HepG2 (cell line): ENCODE results near the gene CD101. TPM values are rescaled to one million over a fixed set of nuclear protein-coding genes. Genes with fewer than 3 reads are reported as not detected.

ENCODE experiments used
- ATAC-seq: fragments of 200-7000 bp; cut with Tn5 transposase; 3 replicates; pipeline ENCODE4 v1.9.1; 2020; ENCODE audit warnings: mild to moderate bottlenecking, moderate library complexity
- BruUV-seq: library from RNA; stranded (reverse); fragments of 400-500 nt; replicated peaks from 2 replicates; lab custom pipeline; 2021; lab: Mats Ljungman, UMichigan
- CTCF ChIA-PET: fragments of 300-600 bp; formaldehyde crosslinking; extraction: SDS; loops from one replicate; lab custom pipeline; 2021; ENCODE audit warnings: low total read pairs, inconsistent platforms, low intra/inter-chr PET ratio; lab: Yijun Ruan, JAX
- POLR2A ChIA-PET: fragments of 350-600 bp; sonication (Branson Sonifier 250); formaldehyde crosslinking; loops from one replicate; lab custom pipeline; 2020; ENCODE audit warnings: antibody characterized with exemption, inconsistent platforms; lab: Yijun Ruan, JAX
- DNase-seq: peaks from one replicate; pipeline ENCODE4 v3.0.0-alpha.2; 2015; ENCODE audit warnings: low spot score
- FAIRE-seq: peaks from 3 replicates; lab custom pipeline; 2011; peaks lifted over from hg19 to GRCh38; lab: Jason Lieb, UNC
- H2AFZ ChIP-seq: one replicate; pipeline ENCODE4 v1.6.1; 2011; ENCODE audit warnings: low read length, inconsistent platforms
- H3K27ac ChIP-seq: fragments of 300-600 bp; 3 replicates; pipeline ENCODE4 v1.8.0; 2011; ENCODE audit warnings: mixed run types, mild to moderate bottlenecking, mixed read lengths, low read length, inconsistent platforms; ENCODE audit not compliant: insufficient read depth; ENCODE audit errors: extremely low read length
- H3K27me3 ChIP-seq, 2 experiments: fragments of 200-600 bp in 1 of 2; 2 replicates in 1 of 2; 3 replicates in 1 of 2; pipeline versions ENCODE4 v1.6.0 to v1.8.0; 2011; ENCODE audit warnings: low read length in 2 of 2, mild to moderate bottlenecking in 2 of 2, moderate library complexity in 2 of 2, inconsistent platforms in 1 of 2; ENCODE audit not compliant: insufficient read depth in 2 of 2, control insufficient read depth in 1 of 2
- H3K36me3 ChIP-seq, 2 experiments: fragments of 200-600 bp in 1 of 2; replicated peaks in 1 of 2; 2 replicates in 1 of 2; 3 replicates in 1 of 2; pipeline versions ENCODE4 v1.5.1 to v1.8.0; 2011; ENCODE audit warnings: low read length in 2 of 2, inconsistent platforms in 1 of 2; ENCODE audit not compliant: insufficient read depth in 2 of 2, control insufficient read depth in 1 of 2
- H3K4me1 ChIP-seq: 2 replicates; pipeline ENCODE4 v1.5.1; 2012; ENCODE audit warnings: low read length, inconsistent platforms; ENCODE audit not compliant: insufficient read depth
- H3K4me2 ChIP-seq: 2 replicates; pipeline ENCODE4 v1.6.0; 2011; ENCODE audit warnings: low read depth, low read length, inconsistent platforms
- H3K4me3 ChIP-seq, 3 experiments: fragments of 200-600 bp in 1 of 3; sonication (generic), shearing (Covaris generic) in 1 of 3; replicated peaks in 1 of 3; 2 replicates each; pipeline ENCODE4 v1.5.1; 2011 to 2016; ENCODE audit warnings: low read length in 3 of 3, inconsistent platforms in 2 of 3, low read depth in 2 of 3, mild to moderate bottlenecking in 2 of 3, control low read depth in 1 of 3, mixed read lengths in 1 of 3; ENCODE audit not compliant: insufficient read depth in 1 of 3
- H3K79me2 ChIP-seq: one replicate; pipeline ENCODE4 v1.6.1; 2011; ENCODE audit warnings: low read length, inconsistent platforms; ENCODE audit not compliant: insufficient read depth
- H3K9ac ChIP-seq: 2 replicates; pipeline ENCODE4 v1.6.0; 2011; ENCODE audit warnings: mild to moderate bottlenecking, low read depth, low read length, inconsistent platforms; ENCODE audit not compliant: insufficient read depth
- H3K9me3 ChIP-seq: 2 replicates; pipeline ENCODE4 v1.5.1; 2012; ENCODE audit warnings: mild to moderate bottlenecking, low read length
- H4K20me1 ChIP-seq: 2 replicates; pipeline ENCODE4 v1.6.0; 2011; ENCODE audit warnings: inconsistent platforms, mild to moderate bottlenecking, low read length, moderate library complexity; ENCODE audit not compliant: insufficient read depth
- CREBL2 ChIP-seq: sonication (generic); formaldehyde crosslinking; IDR thresholded peaks from 2 replicates; pipeline ENCODE4 v1.8.1; 2023; ENCODE audit warnings: missing genetic modification reagents, mild to moderate bottlenecking, borderline replicate concordance
- ESRRA ChIP-seq: sonication (generic); formaldehyde crosslinking; IDR thresholded peaks from 2 replicates; pipeline ENCODE4 v1.5.1; 2020; ENCODE audit warnings: mild to moderate bottlenecking, low read depth, missing genetic modification reagents
- HBP1 ChIP-seq: IDR thresholded peaks from 2 replicates; pipeline ENCODE4 v1.6.1; 2016; ENCODE audit warnings: low read depth, control low read depth
- IKZF4 ChIP-seq: sonication (generic); formaldehyde crosslinking; IDR thresholded peaks from 2 replicates; pipeline ENCODE4 v1.5.1; 2020; ENCODE audit warnings: borderline replicate concordance, mild to moderate bottlenecking, low read depth, missing genetic modification reagents; ENCODE audit errors: not compliant biosample characterization
- IRF2 ChIP-seq: IDR thresholded peaks from 2 replicates; pipeline ENCODE4 v1.6.1; 2018; ENCODE audit warnings: missing genetic modification reagents, missing compliant biosample characterization
- LRRFIP1 ChIP-seq: sonication (generic); formaldehyde crosslinking; conservative IDR thresholded peaks from 2 replicates; pipeline ENCODE4 v1.4.0; 2020; ENCODE audit warnings: missing genetic modification reagents
- MAFG ChIP-seq: sonication (generic); formaldehyde crosslinking; IDR thresholded peaks from 2 replicates; pipeline ENCODE4 v1.5.1; 2020; ENCODE audit warnings: mild to moderate bottlenecking, missing genetic modification reagents
- NR1H2 ChIP-seq: sonication (generic); formaldehyde crosslinking; IDR thresholded peaks from 2 replicates; pipeline ENCODE4 v1.8.1; 2022; ENCODE audit warnings: low read depth, missing genetic modification reagents, borderline replicate concordance
- REPIN1 ChIP-seq: sonication (generic); formaldehyde crosslinking; IDR thresholded peaks from 2 replicates; pipeline ENCODE4 v1.8.0; 2022; ENCODE audit warnings: missing genetic modification reagents, low read depth, mild to moderate bottlenecking, borderline replicate concordance
- SAP130 ChIP-seq: IDR thresholded peaks from 2 replicates; pipeline ENCODE4 v1.6.1; 2016; ENCODE audit warnings: low read depth
- TRIM22 ChIP-seq: fragments of 450-650 bp; IDR thresholded peaks from 2 replicates; pipeline ENCODE4 v1.6.1; 2017
- ZNF33A ChIP-seq: sonication (generic); formaldehyde crosslinking; IDR thresholded peaks from 2 replicates; pipeline ENCODE4 v1.5.1; 2020; ENCODE audit warnings: missing genetic modification reagents, mild to moderate bottlenecking, moderate library complexity, borderline replicate concordance
- ZNF672 ChIP-seq: sonication (generic); formaldehyde crosslinking; IDR thresholded peaks from 2 replicates; pipeline ENCODE4 v1.8.1; 2022; ENCODE audit warnings: missing genetic modification reagents
- WGBS: methylation state at CpG from one replicate; pipeline ENCODE4 v1.1.6; 2017; ENCODE audit warnings: low lambda C conversion rate; 5-methylcytosine and 5-hydroxymethylcytosine counted together
- in situ Hi-C: cut with HindIII; loops from 2 replicates; pipeline ENCODE4 v1.10.0; 2017; ENCODE audit warnings: low pct_unique_long_range_greater_than_20kb; ENCODE audit not compliant: extremely low pct_ligation_motif_present
- intact Hi-C: fragments of 100-400 bp; cut with micrococcal nuclease; formaldehyde crosslinking; loops from one replicate; pipeline ENCODE4 v1.10.0; 2022; ENCODE audit not compliant: unreplicated experiment
- polyA plus RNA-seq, 8 experiments: library from polyadenylated mRNA; depleted of rRNA in 3 of 8; stranded (reverse) in 7 of 8; unstranded in 1 of 8; fragments of >200 nt; fragmentation: Illumina TruSeq in 4 of 8; extraction: Trizol in 4 of 8; gene quantifications; 2 replicates each; pipeline versions ENCODE4 v1.2.1 to v1.2.3, GENCODE V29; 2011 to 2016; ENCODE audit warnings: low read depth in 4 of 8, missing spikeins in 1 of 8, mixed read lengths in 1 of 8; ENCODE audit not compliant: insufficient read depth in 1 of 8
- total RNA-seq, 5 experiments: library from RNA; depleted of rRNA; stranded (reverse); fragments of >200 nt; fragmentation: Illumina TruSeq; extraction: Trizol; gene quantifications; 2 replicates each; pipeline ENCODE4 v1.2.3, GENCODE V29; 2016; ENCODE audit warnings: low read depth in 1 of 5
- TF ChIP-seq, protein P1 (sequence below): sonication (generic); formaldehyde crosslinking; IDR thresholded peaks from 2 replicates; pipeline ENCODE4 v1.8.0; 2022; ENCODE audit warnings: missing genetic modification reagents, mild to moderate bottlenecking, borderline replicate concordance
- TF ChIP-seq, protein P2 (sequence below): sonication (generic); formaldehyde crosslinking; IDR thresholded peaks from 2 replicates; pipeline ENCODE4 v1.5.1; 2020; ENCODE audit warnings: missing genetic modification reagents, mild to moderate bottlenecking, borderline replicate concordance

The CD101 gene
- total and polyA plus RNA-seq, 2 of the 13 experiments (the other 11 are each of a cell fraction or from before 2014, with no cell fraction given), result 0.05 to 0.09 TPM

GRCh38 chr1:117076648-117077047 lies 75.1 kb downstream of the CD101 start (continued):
- no peak for TF ChIP-seq ESRRA

DNA sequence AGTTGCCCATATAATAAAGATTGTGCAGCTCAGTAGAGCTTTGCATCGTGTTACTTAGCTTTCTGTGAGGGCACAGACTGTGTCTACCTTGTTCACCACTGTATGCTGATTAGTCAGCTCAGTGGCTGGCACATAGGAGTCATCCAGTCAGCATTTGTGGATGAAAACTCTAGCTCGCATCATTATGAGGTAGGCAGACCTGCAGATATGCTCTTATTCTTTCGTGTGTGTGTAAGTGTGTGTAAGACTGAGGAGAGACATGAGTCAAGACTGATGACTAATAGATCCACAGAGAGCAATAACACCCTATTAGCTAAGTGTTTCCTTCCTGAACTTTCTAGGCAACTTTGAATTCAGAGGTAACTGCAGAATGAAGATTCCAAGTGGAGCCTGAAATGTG lies 75.7 kb downstream of the CD101 start:
- POLR2A ChIA-PET, result no interaction called here
- WGBS, result 67% methylated on average over 3 of the region's 3 CpGs
- TF ChIP-seq HBP1 (CRISPR knock-in tag) (no peak), REPIN1 (CRISPR knock-in tag) (no peak), SAP130 (CRISPR knock-in tag) (no peak), NR1H2 (CRISPR knock-in tag) (no peak), TRIM22 (no peak), ZNF672 (no peak), IKZF4 (CRISPR knock-in tag) (no peak), MAFG (CRISPR knock-in tag) (no peak), IRF2 (no peak), ZNF33A (CRISPR knock-in tag) (no peak), CREBL2 (CRISPR knock-in tag) (no peak), LRRFIP1 (no peak)
- TF ChIP-seq, protein P1, sequence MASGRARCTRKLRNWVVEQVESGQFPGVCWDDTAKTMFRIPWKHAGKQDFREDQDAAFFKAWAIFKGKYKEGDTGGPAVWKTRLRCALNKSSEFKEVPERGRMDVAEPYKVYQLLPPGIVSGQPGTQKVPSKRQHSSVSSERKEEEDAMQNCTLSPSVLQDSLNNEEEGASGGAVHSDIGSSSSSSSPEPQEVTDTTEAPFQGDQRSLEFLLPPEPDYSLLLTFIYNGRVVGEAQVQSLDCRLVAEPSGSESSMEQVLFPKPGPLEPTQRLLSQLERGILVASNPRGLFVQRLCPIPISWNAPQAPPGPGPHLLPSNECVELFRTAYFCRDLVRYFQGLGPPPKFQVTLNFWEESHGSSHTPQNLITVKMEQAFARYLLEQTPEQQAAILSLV (CRISPR knock-in tag), result no peak
- TF ChIP-seq, protein P2, sequence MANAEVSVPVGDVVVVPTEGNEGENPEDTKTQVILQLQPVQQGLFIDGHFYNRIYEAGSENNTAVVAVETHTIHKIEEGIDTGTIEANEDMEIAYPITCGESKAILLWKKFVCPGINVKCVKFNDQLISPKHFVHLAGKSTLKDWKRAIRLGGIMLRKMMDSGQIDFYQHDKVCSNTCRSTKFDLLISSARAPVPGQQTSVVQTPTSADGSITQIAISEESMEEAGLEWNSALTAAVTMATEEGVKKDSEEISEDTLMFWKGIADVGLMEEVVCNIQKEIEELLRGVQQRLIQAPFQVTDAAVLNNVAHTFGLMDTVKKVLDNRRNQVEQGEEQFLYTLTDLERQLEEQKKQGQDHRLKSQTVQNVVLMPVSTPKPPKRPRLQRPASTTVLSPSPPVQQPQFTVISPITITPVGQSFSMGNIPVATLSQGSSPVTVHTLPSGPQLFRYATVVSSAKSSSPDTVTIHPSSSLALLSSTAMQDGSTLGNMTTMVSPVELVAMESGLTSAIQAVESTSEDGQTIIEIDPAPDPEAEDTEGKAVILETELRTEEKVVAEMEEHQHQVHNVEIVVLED, result no peak

More for the DNA sequence above, 75.7 kb downstream of the CD101 start:
- H3K9me3 ChIP-seq, result no peaks in the 10 kb centered on the region
- ATAC-seq, result no peak
- in situ Hi-C loops (no loop called here), intact Hi-C loops (no loop called here)
- no peaks in the 10 kb centered on the region for H4K20me1 ChIP-seq
- no peak overlapping the region for H3K4me2 ChIP-seq
- H3K9ac ChIP-seq, result no peak overlapping the region
- H2AFZ ChIP-seq, result no peak overlapping the region
- no peaks in the 10 kb centered on the region for H3K4me1 ChIP-seq
- DNase-seq, result no peak
- H3K4me3 ChIP-seq, result no peak overlapping the region
- CTCF ChIA-PET, result no interaction called here
- no peaks in the 10 kb centered on the region for H3K27me3 ChIP-seq
- peaks cover 27 to 60% of the 10 kb centered on the region in 2 experiments for H3K36me3 ChIP-seq
- H3K27ac ChIP-seq, result no peak overlapping the region
- FAIRE-seq, result no peak
- no peaks in the 10 kb centered on the region for H3K79me2 ChIP-seq
- no TSS peak for BruUV-seq
